ENCODE measurements around the gene ARHGAP10.

ARHGAP10 gene

DNA sequence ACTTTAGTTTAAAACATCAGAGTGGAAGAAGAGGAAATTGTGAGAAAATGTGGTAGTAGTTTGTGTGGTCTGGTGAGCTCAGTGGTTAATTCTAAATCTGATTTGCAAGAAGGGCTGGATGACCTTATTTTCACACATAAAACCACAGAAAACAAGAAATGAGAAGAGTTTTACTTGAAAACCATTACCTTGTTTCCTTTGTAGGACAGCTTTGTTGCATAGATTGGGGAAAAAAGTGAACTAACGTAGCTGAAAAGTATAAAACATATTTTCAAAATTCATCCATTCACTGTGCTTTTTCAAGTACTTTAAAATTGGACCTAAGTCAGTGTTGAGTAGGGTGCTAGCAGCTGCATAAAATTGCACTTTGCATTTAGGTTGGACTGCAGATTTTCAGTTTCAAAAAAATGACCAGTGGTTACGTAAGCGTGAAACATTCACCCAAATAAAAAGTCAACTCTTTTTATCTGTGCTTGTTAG lies 211.3 kb downstream of the ARHGAP10 start:
- Histone ChIP-seq H3K9me2 (replicated peaks; ENCODE audit: insufficient read depth, low read length) (no peaks in the 10 kb centered on the region), H3K9ac (ENCODE audit: low read length) (no peak overlapping the region), H3K27me3 (replicated peaks; ENCODE audit: insufficient read depth, low read length) (no peaks in the 10 kb centered on the region), H3K36me3 (replicated peaks; ENCODE audit: insufficient read depth, low read length) (no peaks in the 10 kb centered on the region), H2AFZ (ENCODE audit: low read length) (no peak overlapping the region), H3K4me3 (ENCODE audit: low read length) (no peak overlapping the region), H3K79me2 (ENCODE audit: low read length) (no peaks in the 10 kb centered on the region), H3K9me3 (replicated peaks; ENCODE audit: insufficient read depth, low read length) (no peaks in the 10 kb centered on the region), H4K20me1 (ENCODE audit: insufficient read depth, low read length) (no peaks in the 10 kb centered on the region), H3K4me2 (ENCODE audit: low read depth, low read length) (no peak overlapping the region), H3F3A (ENCODE audit: insufficient read depth, low read length) (no peaks in the 10 kb centered on the region), H3K27ac (ENCODE audit: low read length) (no peak overlapping the region), H3K4me1 (ENCODE audit: low read length) (no peaks in the 10 kb centered on the region)
- no peak for DNase-seq
- no peak for TF ChIP-seq EZH2 (optimal IDR thresholded peaks at IDR 0.05; ENCODE audit: low read depth, low read length)
- TF ChIP-seq EZH2phosphoT487 (IDR thresholded peaks at IDR 0.05; ENCODE audit: low read length): no peak
- TF ChIP-seq, protein P1, sequence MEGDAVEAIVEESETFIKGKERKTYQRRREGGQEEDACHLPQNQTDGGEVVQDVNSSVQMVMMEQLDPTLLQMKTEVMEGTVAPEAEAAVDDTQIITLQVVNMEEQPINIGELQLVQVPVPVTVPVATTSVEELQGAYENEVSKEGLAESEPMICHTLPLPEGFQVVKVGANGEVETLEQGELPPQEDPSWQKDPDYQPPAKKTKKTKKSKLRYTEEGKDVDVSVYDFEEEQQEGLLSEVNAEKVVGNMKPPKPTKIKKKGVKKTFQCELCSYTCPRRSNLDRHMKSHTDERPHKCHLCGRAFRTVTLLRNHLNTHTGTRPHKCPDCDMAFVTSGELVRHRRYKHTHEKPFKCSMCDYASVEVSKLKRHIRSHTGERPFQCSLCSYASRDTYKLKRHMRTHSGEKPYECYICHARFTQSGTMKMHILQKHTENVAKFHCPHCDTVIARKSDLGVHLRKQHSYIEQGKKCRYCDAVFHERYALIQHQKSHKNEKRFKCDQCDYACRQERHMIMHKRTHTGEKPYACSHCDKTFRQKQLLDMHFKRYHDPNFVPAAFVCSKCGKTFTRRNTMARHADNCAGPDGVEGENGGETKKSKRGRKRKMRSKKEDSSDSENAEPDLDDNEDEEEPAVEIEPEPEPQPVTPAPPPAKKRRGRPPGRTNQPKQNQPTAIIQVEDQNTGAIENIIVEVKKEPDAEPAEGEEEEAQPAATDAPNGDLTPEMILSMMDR (IDR thresholded peaks at IDR 0.05; ENCODE audit: low read length): no peak

DNA sequence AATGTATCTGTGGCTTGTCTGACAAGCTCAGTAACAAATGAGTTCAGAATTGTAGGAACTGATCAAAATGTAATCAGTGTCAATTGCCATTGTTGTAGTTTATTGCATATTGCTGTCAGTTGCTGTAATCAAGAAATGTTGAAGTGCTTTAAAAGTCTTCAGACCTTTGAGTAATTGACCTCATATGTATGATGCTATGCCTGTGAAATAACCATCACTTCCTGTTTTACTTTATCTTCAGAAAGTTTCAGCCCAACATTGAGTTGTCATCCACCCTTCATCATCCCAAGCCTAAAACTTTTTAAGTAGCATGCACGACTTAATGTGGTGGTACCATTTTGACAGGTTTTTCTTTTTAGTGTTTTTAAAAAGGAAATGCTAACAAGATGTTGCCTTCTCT lies 212.4 kb downstream of the ARHGAP10 start:
- Histone ChIP-seq H3K36me3 (replicated peaks; ENCODE audit: insufficient read depth, low read length) (no peaks in the 10 kb centered on the region), H3K9me3 (replicated peaks; ENCODE audit: insufficient read depth, low read length) (no peaks in the 10 kb centered on the region), H4K20me1 (ENCODE audit: insufficient read depth, low read length) (no peaks in the 10 kb centered on the region), H3K27ac (ENCODE audit: low read length) (no peak overlapping the region), H3F3A (ENCODE audit: insufficient read depth, low read length) (no peaks in the 10 kb centered on the region), H3K79me2 (ENCODE audit: low read length) (no peaks in the 10 kb centered on the region), H2AFZ (ENCODE audit: low read length) (no peak overlapping the region), H3K9me2 (replicated peaks; ENCODE audit: insufficient read depth, low read length) (no peaks in the 10 kb centered on the region), H3K4me1 (ENCODE audit: low read length) (no peaks in the 10 kb centered on the region), H3K4me2 (ENCODE audit: low read depth, low read length) (no peak overlapping the region), H3K27me3 (replicated peaks; ENCODE audit: insufficient read depth, low read length) (no peaks in the 10 kb centered on the region), H3K4me3 (ENCODE audit: low read length) (no peak overlapping the region), H3K9ac (ENCODE audit: low read length) (no peak overlapping the region)
- no peak for DNase-seq
- TF ChIP-seq EZH2 (optimal IDR thresholded peaks at IDR 0.05; ENCODE audit: low read depth, low read length): no peak
- TF ChIP-seq, protein P1 (IDR thresholded peaks at IDR 0.05; ENCODE audit: low read length): no peak
- no peak for TF ChIP-seq EZH2phosphoT487 (IDR thresholded peaks at IDR 0.05; ENCODE audit: low read length)

DNA sequence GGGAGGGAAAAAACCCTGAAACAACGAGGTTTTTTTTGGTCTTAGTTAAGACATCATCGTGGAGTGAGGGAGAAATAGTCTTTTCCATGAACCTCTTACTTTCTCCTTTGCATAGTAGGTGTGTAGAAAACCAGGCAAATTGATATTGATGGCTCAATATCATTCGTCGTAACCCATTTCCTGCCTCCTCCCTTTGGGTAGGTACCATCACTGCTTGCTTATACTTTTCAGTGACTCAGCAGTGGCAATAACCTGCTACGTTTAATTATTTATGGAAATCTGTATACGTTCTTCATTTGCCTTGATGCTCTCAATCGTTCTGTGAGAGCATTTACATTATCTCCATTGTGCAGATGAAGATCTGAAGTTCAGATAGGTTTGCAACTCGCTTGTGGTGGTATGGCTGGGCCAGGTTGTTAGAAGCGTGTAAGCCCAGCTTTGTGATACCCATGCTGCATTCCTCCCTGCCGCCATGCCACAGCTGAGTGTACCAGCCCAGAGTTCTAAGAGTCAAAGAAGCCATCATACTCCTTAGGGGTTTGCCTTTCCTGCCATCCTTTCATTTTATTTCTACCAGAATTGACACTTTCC lies 212.9 kb downstream of the ARHGAP10 start:
- Histone ChIP-seq H3K36me3 (replicated peaks; ENCODE audit: insufficient read depth, low read length) (no peaks in the 10 kb centered on the region), H3K27me3 (replicated peaks; ENCODE audit: insufficient read depth, low read length) (no peaks in the 10 kb centered on the region), H2AFZ (ENCODE audit: low read length) (no peak overlapping the region), H3K27ac (ENCODE audit: low read length) (no peak overlapping the region), H3K9me3 (replicated peaks; ENCODE audit: insufficient read depth, low read length) (no peaks in the 10 kb centered on the region), H4K20me1 (ENCODE audit: insufficient read depth, low read length) (no peaks in the 10 kb centered on the region), H3K9ac (ENCODE audit: low read length) (no peak overlapping the region), H3K4me3 (ENCODE audit: low read length) (no peak overlapping the region), H3K4me1 (ENCODE audit: low read length) (no peaks in the 10 kb centered on the region), H3F3A (ENCODE audit: insufficient read depth, low read length) (no peaks in the 10 kb centered on the region), H3K79me2 (ENCODE audit: low read length) (no peaks in the 10 kb centered on the region), H3K4me2 (ENCODE audit: low read depth, low read length) (no peak overlapping the region), H3K9me2 (replicated peaks; ENCODE audit: insufficient read depth, low read length) (no peaks in the 10 kb centered on the region)
- DNase-seq: no peak
- no peak for TF ChIP-seq EZH2 (optimal IDR thresholded peaks at IDR 0.05; ENCODE audit: low read depth, low read length)
- no peak for TF ChIP-seq EZH2phosphoT487 (IDR thresholded peaks at IDR 0.05; ENCODE audit: low read length)
- TF ChIP-seq, protein P1 (IDR thresholded peaks at IDR 0.05; ENCODE audit: low read length): no peak

Measured in MM.1S (cell line).